PC-9 (cell line): Measurements from ENCODE around the gene DYNC2H1.

Source experiments
- EZH2 ChIP-seq: fragments of 200-600 bp; sonication (generic); IDR thresholded peaks from 2 replicates; pipeline ENCODE4 v1.8.0; 2017; ENCODE audit warnings: antibody characterized with exemption, low read depth
- TF ChIP-seq, protein P1 (sequence below): fragments of 200-600 bp; sonication (generic); conservative IDR thresholded peaks from 2 replicates; pipeline ENCODE4 v1.6.1; 2017; ENCODE audit warnings: mixed run types, antibody characterized with exemption, mild to moderate bottlenecking, moderate library complexity

DNA sequence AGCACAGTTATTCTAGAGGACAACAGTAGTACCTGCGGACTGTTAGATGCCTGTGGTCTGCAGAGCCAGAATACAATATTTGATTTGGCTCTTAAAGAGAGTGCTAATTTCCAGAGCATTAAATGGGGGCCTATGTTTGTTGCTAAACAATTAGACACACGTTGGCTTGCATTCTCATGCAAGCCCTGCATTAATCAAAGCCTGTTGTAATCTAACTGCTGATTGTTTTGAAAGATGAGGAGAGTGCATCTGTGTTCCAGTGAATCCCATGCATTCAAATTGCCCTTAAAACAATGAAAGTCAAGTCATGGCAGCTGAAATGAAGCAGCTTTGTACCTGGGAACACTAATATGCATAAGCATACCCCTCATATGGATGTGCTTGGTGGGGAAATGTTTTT is 419.4 kb downstream of the DYNC2H1 start:
- TF ChIP-seq EZH2: no peak
- TF ChIP-seq, protein P1, sequence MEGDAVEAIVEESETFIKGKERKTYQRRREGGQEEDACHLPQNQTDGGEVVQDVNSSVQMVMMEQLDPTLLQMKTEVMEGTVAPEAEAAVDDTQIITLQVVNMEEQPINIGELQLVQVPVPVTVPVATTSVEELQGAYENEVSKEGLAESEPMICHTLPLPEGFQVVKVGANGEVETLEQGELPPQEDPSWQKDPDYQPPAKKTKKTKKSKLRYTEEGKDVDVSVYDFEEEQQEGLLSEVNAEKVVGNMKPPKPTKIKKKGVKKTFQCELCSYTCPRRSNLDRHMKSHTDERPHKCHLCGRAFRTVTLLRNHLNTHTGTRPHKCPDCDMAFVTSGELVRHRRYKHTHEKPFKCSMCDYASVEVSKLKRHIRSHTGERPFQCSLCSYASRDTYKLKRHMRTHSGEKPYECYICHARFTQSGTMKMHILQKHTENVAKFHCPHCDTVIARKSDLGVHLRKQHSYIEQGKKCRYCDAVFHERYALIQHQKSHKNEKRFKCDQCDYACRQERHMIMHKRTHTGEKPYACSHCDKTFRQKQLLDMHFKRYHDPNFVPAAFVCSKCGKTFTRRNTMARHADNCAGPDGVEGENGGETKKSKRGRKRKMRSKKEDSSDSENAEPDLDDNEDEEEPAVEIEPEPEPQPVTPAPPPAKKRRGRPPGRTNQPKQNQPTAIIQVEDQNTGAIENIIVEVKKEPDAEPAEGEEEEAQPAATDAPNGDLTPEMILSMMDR: no peak
